GM20000 (cell line): ENCODE data around the gene CNTRL.

Experiments
- DNase-seq: peaks from one replicate; pipeline ENCODE4 v3.0.0; 2012; ENCODE audit warnings: low spot score
- TF ChIP-seq, protein P1 (sequence below): IDR thresholded peaks from 2 replicates; pipeline ENCODE4 v1.5.1; 2012; ENCODE audit warnings: mild to moderate bottlenecking, control low read depth; ENCODE audit errors: extremely low read depth, missing control alignments

CNTRL gene

DNA sequence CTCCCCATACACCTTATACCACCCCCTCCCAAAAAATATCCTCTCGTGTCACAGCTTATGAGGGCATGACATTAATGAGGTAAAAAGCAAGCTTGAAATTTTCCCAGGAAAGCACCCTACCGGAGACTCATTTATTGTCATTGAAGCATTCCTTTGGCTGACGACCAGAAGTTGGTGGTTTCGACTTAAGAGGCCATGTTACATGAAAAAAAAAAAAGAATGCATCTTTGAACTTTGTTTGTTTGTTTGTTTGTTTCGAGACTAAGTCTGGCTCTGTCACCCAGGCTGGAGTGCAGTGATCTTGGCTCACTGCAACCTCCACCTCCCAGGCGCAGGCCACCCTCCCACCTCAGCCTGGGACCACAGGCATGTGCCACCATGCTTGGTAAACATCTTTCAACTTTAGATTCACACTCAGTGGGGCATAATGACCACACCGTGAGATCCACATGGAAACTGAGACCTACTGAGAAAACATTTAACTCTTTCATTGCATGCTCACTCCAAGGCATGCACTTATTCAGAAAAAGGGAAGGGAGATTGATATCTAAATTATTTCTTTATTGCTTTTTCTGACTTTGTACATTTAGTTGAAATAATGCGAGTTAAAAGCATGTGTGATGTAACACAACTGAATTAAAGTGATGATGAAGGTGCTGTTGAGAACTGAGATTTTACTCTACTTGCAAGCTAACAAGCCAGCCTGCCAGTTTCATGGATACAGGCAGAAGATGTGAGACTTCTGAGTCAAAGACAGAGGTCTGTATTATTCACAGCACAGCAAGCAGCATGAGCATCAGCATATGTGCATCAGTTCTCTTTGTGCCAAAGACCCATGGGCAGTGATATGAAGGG, 132.0 kb downstream of the CNTRL start:
- DNase-seq: no peak
- TF ChIP-seq, protein P1, sequence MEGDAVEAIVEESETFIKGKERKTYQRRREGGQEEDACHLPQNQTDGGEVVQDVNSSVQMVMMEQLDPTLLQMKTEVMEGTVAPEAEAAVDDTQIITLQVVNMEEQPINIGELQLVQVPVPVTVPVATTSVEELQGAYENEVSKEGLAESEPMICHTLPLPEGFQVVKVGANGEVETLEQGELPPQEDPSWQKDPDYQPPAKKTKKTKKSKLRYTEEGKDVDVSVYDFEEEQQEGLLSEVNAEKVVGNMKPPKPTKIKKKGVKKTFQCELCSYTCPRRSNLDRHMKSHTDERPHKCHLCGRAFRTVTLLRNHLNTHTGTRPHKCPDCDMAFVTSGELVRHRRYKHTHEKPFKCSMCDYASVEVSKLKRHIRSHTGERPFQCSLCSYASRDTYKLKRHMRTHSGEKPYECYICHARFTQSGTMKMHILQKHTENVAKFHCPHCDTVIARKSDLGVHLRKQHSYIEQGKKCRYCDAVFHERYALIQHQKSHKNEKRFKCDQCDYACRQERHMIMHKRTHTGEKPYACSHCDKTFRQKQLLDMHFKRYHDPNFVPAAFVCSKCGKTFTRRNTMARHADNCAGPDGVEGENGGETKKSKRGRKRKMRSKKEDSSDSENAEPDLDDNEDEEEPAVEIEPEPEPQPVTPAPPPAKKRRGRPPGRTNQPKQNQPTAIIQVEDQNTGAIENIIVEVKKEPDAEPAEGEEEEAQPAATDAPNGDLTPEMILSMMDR: no peak

DNA sequence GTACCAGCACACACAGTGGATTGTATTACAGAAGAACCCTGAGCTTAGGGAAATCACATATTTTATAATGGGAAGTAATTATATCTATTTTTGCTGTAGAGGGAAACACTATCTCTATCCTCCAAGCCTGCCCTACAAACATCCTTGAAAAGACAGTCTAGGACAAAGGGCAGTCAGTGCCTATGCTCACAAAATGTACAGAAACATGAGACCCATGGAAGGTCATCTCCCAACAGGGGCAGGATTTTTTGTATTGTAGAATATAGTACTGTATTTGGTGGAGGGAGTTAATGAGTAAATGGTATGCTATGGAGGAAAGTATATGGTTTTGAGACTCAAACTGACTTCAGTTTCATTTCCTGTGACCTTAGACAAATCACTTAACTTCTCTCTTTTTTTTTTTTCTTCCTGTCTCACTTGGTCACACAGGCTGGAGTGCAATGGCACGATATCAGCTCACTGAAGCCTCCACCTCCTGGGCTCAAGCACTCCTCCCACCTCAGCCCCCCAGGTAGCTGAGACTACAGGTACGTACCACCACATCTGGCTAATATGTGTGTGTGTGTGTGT, 132.7 kb downstream of the CNTRL start:
- TF ChIP-seq, protein P1: no peak
- peak; percentile 36 for DNase-seq

DNA sequence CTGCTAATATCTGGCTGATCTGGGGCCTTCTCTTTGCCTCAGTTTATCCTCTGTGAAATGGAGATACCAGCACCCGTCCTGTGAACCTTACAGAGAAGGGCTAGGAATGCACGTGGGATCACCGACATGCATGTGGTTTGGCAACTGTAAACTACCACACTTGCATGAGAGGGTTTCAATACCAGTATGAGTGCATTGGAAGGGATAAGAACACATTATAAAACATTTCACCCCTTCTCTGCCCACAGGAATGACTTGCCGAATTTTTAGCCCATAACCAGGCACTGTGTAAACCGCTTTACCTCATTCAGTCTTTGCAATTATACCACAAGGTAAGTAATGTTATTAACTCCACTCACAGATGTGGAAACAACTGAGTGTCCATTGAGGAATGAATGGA, 135.8 kb downstream of the CNTRL start:
- TF ChIP-seq, protein P1: no peak
- no peak for DNase-seq

DNA sequence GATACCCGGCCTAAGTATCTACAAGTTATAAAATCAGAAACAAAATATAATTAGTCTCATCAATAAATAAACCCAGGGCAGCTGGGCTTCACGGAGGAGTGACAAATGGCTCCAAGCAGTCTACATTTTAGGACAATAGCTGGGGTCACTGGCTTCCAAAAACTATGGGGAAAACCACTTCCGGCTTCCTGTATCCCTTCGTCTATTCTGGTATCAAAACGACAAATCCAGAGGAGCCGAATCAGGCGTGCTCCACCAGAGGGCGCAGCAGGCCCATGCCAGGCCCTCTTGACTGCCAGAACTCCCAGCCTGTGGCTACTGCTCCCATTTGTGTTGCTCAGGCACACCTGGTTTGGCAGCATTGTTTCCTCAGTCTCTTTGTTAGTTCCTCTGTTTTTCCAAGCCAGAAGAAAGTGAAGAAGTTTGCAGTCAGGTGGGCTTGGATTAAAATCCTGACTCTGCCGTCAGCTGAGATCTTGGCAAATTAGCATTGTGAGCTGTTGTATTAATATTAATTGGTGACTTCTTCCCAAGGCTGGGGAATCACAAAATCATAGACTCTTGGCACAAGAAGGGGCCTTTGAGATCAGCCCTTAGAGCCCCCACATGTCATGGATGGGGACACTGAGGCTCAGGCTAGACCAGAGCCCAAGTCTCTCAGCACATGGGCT, 138.5 kb downstream of the CNTRL start:
- peak; percentile 70 for DNase-seq
- TF ChIP-seq, protein P1: peak; percentile 85

DNA sequence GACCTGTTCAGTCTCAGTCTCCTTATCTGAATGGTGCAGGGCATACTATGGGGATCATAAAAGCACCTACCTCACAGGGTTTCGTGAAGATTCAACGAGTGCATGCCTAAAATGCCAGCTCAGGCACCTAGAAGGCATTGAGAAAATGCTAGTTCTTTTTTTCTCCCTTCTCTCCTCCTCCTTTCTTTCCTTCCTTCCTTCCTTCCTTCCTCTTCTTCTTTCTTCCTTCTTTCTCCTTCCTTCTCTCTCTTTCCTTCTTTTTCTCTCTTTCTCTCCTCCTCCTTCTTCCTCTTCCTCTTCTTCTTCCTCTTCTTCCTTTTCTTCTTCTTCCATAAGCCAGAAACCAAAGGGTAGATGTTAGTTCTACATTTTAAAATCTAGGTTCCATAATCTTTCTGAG, 139.2 kb downstream of the CNTRL start:
- TF ChIP-seq, protein P1: no peak
- DNase-seq: no peak

DNA sequence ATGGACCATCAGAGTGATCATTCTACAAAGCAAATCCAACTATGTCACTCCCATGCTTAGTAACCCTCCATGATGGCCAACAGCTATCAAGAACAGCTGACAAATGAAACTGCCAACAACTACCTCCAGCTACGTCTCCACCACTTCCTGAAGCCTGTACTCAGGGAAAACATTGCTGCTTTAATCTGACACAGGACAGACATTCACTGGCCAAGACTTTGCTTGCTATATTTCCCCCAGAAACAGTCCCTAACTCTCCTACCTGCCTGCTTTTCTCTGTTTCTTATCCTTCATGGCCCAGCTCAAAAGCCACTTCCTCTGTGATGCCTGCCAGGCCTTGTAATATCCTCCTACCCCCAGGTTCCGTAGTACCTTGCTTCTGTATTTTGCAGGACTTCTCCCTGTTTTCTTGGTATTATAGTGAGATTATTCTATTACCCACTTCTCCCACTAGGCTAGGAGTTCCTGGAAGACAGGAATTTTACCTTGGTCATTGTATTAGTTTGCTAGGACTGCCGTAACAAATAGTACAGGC, 141.6 kb downstream of the CNTRL start:
- TF ChIP-seq, protein P1: no peak
- DNase-seq: no peak
